HG02571 (cell line): Measurements from ENCODE around the gene JAKMIP1.

Experiments
- ATAC-seq: cut with Tn5 transposase; IDR thresholded peaks from one replicate; pipeline ENCODE4 v1.9.1; 2021; ENCODE audit warnings: mild to moderate bottlenecking, moderate library complexity; ENCODE audit not compliant: unreplicated experiment

JAKMIP1 gene

GRCh38 chr4:6047130-6047673 is 153.1 kb downstream of the JAKMIP1 start:
- no peak for ATAC-seq

DNA sequence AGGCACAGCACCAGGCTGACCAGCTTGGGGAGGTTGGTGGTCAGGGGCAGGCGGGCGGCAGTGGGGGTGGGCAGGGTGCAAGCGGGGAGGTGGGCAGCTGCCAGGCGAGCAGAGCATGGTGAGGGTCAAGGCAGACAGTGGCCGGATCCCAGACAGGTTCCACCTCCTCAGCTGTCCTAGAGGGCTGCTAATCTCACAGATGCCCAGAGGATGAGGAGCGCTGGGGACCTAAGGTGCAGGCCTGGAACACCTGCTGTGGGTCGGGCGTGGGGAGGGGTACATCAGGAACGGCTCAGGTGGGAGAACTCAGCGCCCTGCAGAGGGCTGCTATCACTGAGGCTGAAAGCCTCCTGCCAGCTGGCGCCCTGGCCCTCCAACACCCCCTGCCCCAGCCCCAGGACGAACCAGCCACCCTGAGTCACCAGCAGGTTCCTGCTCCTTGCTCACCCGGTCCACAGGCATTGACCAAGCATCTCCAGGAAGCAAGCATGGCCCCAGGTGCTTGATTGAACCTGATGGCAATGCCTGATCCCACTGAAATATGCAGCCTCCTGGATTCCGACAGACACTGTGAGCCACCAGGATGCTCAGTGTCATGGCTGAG is 153.7 kb downstream of the JAKMIP1 start:
- ATAC-seq, result no peak

GRCh38 chr4:6044805-6045204 is 155.5 kb downstream of the JAKMIP1 start:
- ATAC-seq, result no peak

GRCh38 chr4:6044276-6044675 is 156.1 kb downstream of the JAKMIP1 start:
- ATAC-seq, result no peak

DNA sequence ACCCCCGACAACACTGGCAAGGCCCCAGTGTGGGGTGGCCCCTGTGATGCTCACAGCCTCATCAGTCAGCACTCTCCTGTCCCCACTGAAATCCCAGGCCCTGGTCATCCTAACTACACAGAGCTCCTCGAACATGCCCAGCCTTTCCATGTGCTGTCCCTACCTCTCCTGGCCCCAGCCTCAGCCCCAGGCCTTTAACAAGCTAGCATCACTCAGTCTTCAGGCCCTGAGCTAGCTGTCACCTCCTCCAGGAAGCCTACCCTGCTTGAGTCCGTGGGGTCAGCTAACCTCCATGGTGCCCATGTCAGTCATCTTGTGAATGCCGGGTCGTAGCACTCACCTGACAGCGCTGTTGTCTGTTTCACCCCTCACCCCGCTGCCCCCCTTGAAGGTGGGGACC is 156.5 kb downstream of the JAKMIP1 start:
- ATAC-seq, result no peak

DNA sequence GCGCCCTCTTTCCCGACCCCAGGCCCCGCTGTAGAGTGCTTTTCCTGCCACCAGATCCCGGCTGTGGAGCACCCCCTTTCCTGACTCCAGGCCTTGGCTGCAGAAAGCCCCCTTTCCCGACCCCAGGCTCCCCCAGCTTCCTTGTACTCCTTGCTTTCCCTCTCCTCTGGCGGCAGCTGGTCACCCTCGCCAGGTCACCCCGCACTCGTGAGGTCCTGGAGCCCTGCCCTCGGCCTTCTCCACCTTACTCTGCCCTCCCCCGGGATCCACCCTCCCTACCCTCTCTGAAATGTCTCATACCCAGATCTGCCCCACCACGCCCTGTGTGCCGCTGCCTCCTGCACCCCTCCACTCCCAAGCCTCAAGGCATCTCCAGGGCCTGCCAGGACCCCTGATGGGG is 157.2 kb downstream of the JAKMIP1 start:
- ATAC-seq, result no peak

DNA sequence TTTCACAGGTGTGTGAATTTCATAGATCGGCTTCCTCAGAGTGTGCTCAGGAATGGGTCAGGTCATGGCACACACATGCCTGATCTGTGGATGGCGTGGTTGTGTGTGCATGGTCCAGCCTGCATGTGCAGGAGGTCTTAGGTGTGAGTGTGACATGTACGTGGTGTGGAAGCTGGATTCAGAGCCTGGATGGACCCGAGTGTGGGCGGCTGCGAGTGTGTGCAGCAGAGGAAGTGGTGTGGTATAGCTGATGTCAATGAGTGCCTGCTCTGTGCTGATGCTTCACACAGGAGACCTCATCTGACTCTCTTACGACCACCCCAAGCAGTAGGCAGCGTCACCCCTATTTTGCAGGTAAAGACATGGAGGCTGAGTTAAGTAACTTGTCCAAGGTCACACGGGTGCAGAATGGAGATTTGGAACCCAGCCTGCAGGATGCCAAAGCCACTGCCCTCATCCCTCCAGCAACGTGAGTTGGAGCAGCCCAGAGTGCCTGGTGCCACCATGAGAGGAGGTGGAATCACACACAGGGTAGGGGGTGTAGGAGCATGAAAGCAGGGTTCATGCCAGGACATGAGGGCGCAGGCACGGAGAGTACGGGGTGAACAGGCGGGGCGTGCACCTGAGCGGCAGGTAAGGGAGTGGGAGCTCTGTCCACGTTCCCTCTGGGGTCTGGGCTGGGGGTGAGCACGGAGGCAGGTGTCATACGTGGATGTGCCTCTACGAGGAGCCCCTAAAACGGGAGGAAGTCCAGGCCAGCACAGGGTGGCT is 157.9 kb downstream of the JAKMIP1 start:
- no peak for ATAC-seq

DNA sequence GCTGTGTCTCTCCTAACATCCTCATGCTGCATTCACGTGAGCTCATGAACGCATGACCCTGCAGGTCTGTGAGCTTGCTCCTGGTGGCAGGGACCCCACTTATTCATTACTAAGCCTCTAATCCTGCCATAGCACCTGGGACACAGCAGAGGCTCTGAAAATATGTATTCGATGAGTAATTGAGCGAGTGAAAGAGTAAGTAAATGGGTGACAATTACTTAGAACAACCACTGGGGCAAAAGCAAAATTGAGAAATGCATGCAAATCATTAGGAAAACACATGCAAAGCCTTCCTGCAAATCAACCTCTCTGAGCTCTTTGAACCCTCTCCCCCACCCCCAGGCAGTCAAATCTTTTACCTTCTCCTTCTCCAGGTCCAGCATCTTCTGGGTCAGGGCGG is 158.5 kb downstream of the JAKMIP1 start:
- ATAC-seq, result no peak

DNA sequence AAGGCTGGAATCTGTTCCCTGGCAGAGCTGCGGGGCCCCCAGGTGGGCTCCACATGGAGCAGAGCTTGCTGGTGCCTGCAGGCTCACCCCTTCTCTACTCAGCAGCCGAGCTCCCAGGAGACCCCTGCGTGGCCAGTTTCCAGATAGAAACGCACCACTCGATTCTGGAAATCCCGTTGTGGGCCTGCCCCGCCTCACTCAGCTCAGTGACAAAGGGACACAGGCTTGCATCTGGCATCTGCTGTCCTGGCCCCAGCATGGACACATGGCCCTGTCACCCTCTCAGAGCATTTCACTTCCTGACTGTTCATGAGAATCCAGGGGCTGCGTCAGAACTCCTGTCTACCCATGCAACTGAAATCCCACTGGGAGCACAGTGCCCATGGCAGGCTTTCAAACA is 161.6 kb downstream of the JAKMIP1 start:
- no peak for ATAC-seq

DNA sequence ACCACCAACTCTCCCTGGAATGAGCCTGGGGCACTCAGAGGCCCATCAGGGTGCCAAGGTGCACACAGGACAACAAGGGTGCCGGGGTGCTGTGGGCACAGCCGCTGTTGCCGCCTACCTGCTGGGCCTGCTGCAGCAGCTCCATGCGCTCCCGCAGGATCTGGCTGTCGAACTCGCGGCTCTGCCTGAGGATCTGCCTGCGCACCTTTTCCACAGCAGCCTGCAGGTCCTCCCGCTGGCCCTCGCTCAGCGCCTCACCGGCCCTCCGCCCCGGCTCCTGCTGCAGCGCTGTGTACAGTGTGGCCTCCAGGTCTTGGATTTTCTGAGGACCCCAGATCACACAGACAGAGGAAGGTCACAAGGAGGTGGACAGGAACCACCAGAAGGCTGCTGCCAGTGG is 164.6 kb downstream of the JAKMIP1 start:
- ATAC-seq, result no peak

- no peak for ATAC-seq
Observed at GRCh38 chr4:6033381-6033780, 167.0 kb downstream of the JAKMIP1 start.

DNA sequence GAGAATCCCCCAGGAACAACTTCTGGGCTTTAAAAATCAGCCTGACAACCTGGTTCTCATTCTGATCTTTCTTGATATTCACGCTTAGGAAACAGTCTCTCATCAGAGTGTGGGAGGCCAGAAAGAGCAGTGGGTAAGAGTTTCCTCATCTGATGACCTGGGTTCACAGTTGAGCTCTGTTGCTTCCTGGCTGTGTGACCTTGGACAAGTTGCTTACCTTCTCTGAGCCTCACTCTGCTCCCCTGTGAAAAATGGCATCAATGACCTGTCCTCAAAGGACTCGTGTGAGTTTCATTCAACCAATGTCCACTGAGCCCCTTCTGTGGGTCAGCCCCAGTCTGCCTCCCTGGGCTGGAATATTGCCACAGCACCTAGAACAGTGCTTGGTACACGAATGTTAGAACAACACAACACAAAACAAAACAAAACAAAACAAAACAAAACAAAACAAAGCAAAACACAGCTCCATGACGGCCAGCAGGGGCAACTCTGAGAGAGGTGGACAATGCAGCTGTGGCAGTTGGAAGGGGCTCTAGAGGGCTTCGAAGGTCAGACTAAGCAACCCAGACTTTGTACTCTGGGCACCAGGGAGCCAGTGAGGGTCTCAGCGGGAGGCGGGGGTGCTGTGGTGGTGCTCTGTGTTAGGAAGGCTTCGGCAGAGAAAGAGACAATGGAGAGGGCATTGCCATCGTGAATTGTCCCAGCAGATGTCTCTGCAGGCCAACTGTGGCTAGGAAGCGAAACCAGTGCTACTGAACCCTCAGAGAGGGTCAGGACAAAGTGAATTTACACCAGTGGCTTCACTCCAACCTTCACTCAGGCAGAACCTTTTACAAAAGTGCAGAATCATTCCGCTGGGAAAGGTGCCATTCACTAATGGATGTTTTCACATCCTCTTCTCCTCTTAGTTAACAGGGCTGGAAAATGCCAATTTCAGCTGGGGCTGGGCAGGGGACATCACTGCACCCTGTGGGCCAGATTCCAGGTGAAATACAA is 167.8 kb downstream of the JAKMIP1 start:
- ATAC-seq, result no peak

GRCh38 chr4:6031846-6032245 is 168.5 kb downstream of the JAKMIP1 start:
- no peak for ATAC-seq

DNA sequence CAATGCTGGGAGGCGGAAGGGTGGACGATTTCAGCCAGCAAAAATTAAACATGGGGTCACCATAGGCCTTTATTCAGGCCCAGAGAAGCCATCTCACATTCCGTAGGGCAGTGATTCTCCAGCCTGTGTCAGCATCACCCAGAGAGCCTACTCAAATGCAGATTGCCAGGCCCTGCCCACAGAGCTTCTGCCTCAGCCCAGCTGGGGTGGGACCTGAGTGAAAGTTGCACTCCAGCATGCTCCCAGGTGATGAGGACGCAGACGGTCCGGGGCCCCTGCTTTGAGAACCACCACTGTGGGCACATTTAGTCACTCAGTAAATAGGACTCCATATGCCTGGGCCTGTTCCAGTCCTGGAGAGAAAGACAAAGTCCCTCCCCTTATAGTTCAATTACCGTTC is 169.7 kb downstream of the JAKMIP1 start:
- no peak for ATAC-seq

- no peak for ATAC-seq
Observed at GRCh38 chr4:6029254-6029653, 171.1 kb downstream of the JAKMIP1 start.

DNA sequence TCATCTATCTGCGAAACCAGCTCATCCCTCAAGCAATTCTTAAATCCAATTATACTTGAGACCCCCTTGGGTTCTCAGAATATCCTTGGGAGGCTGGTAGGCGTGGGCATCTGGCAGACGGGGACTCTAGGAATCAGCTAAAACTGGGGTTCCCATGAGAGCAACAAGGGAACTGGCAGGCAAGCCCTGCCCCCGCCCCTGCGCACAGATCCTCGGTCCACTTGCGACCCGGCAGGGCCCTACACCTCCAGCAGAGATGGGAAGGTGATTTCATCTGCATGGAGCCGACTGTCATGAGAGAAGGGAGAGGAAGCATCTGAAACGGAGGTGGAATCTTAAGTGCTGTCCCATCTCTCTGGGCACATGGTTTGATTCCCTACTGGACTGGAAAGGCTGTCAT is 172.2 kb downstream of the JAKMIP1 start:
- ATAC-seq, result no peak

DNA sequence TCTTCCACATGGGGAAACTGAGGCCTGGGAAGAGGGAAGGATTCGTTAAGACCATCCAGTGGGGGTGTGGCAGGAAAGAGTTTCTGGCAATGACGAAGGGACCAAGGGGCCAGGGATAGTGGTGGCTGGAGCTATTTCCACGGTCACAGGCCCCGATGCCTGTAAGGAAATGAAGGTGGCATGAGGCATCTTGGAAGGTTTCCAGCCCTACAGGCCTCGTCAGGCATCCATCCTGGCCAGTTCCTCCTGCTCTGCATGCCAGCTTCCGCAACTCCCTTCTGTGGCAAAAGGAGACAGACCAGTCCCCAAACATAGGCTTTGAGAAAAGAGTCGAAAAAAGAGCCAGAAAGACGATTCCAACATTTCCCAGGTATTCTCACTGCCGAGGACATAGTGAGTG is 173.0 kb downstream of the JAKMIP1 start:
- ATAC-seq, result no peak

- no peak for ATAC-seq
Observed at GRCh38 chr4:6024313-6024960, 175.9 kb downstream of the JAKMIP1 start.

GRCh38 chr4:6023731-6024130 is 176.6 kb downstream of the JAKMIP1 start:
- no peak for ATAC-seq

GRCh38 chr4:6022607-6023288 is 177.6 kb downstream of the JAKMIP1 start:
- ATAC-seq, result no peak
